Prostate gland (tissue), 2 donors: ENCODE measurements around the gene GALNT14. TPM values are rescaled to one million over a fixed set of nuclear protein-coding genes. Genes with fewer than 3 reads are reported as not detected.

Source experiments
- DNase-seq: peaks from one replicate; pipeline ENCODE4 v3.0.0-alpha.2; 2019; ENCODE audit warnings: low spot score
- H3K27ac ChIP-seq, 2 donors: fragments of 200-600 bp; sonication (generic); 2 replicates each; pipeline ENCODE4 v1.5.1; 2017 to 2019
- H3K27me3 ChIP-seq: fragments of 200-600 bp; sonication (generic); replicated peaks from 2 replicates; pipeline ENCODE4 v1.5.1; 2019; ENCODE audit not compliant: insufficient read depth
- H3K36me3 ChIP-seq, 2 donors: fragments of 200-600 bp; sonication (generic); 1 replicate in 1 of 2; 2 replicates in 1 of 2; pipeline versions ENCODE4 v1.5.1 to v1.8.1; 2017 to 2019
- H3K4me1 ChIP-seq: fragments of 200-600 bp; sonication (generic); replicated peaks from 2 replicates; pipeline ENCODE4 v1.5.1; 2019
- H3K4me3 ChIP-seq, 2 donors: fragments of 200-600 bp; sonication (generic); 2 replicates each; pipeline ENCODE4 v1.5.1; 2017 to 2019
- H3K9me3 ChIP-seq: fragments of 200-600 bp; sonication (generic); 2 replicates; pipeline ENCODE4 v1.5.1; 2017
- CTCF ChIP-seq, 4 experiments: fragments of 200-600 bp in 2 of 4; fragments of 450-650 bp in 2 of 4; sonication (generic) in 2 of 4; IDR thresholded peaks; 1 replicate in 3 of 4; 2 replicates in 1 of 4; pipeline ENCODE4 v1.5.1; 2016 to 2019; ENCODE audit warnings: antibody characterized with exemption in 4 of 4, mild to moderate bottlenecking in 2 of 4, moderate library complexity in 2 of 4
- POLR2A ChIP-seq: fragments of 450-650 bp; IDR thresholded peaks from one replicate; pipeline ENCODE4 v1.6.1; 2016; ENCODE audit warnings: antibody characterized with exemption, mild to moderate bottlenecking
- POLR2AphosphoS5 ChIP-seq: sonication (generic); formaldehyde crosslinking; IDR thresholded peaks from one replicate; pipeline ENCODE4 v1.6.1; 2017; ENCODE audit warnings: antibody characterized with exemption
- WGBS: methylation state at CpG from one replicate; pipeline ENCODE4 v1.1.5; 2018; 5-methylcytosine and 5-hydroxymethylcytosine counted together
- intact Hi-C: fragments of 100-400 bp; cut with DNase I; formaldehyde crosslinking; loops from one replicate; pipeline ENCODE4 v1.14.2; 2022
- total RNA-seq, 2 donors: library from RNA; depleted of rRNA; stranded (reverse); fragments of >200 nt; gene quantifications; one replicate each; pipeline ENCODE4 v1.1.0, GENCODE V29; 2016

The GALNT14 gene
- total RNA-seq, 2 donors from 2014 or later: 0.59 to 15.5 TPM

DNA sequence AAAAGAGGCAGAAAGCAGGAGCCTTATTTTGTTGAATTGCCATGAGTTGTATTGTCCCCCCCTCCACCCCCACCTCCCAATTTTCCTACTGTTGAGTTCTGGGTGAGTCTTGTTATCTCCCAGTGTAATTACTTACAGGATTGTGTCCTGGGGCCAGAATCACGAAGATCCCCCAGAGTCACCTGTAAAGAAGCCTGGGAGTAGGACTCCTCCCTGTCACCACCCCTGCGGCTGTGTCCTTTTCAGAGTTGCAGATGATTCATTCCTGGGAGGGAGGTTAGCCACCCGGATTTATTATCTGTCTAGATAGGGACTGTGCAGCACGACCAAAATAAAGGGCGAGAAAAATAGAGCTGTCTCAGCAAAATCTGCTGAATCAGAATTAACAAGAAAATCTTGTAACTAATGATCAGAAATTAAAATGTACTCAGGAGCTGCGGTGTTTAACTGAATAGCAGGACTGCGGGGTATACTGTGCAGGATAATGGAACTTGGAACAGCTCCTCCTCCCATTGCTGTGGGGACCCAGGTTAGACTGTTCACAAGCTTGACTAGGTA, 249.3 kb downstream of the GALNT14 start:
- 61% methylated on average over 7 of the region's 7 CpGs for WGBS
- no peaks in the 10 kb centered on the region for H3K4me1 ChIP-seq
- H3K27ac ChIP-seq: no peak overlapping the region
- no peak for TF ChIP-seq CTCF (IDR thresholded peaks at IDR 0.05)
- TF ChIP-seq POLR2A: no peak
- no peak for TF ChIP-seq POLR2AphosphoS5
- intact Hi-C loops: no loop called here
- no peak for DNase-seq
- H3K9me3 ChIP-seq: no peaks in the 10 kb centered on the region
- no peak overlapping the region for H3K4me3 ChIP-seq
- H3K27me3 ChIP-seq: no peaks in the 10 kb centered on the region
- H3K36me3 ChIP-seq: no peaks in the 10 kb centered on the region

DNA sequence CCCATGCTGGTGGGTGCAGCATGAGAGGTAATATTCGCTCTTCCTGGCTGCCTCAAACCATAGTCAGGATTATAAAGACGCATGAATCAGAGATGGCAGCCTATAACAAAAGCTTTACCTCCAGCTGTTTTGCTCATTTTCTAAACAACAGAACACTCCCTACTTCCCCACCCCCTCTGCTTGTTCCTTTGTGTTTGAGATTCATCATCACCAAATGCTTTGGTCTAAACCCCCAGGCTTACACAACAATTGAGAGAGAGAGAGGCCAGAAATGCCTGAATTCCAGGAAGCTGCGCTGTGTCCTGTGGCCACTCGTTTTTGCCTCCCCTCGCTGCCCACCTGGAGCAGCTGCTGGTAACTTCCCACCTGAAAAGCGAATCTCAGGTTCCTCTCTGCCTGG, 252.2 kb downstream of the GALNT14 start:
- no peak for TF ChIP-seq POLR2AphosphoS5
- no peak for TF ChIP-seq CTCF (IDR thresholded peaks at IDR 0.05)
- no peak for TF ChIP-seq POLR2A
- no peak for DNase-seq
- H3K27ac ChIP-seq: no peak overlapping the region
- no peaks in the 10 kb centered on the region for H3K9me3 ChIP-seq
- H3K27me3 ChIP-seq: no peaks in the 10 kb centered on the region
- no peak overlapping the region for H3K4me3 ChIP-seq
- intact Hi-C loops: no loop called here
- WGBS: 68% methylated on average over 6 of the region's 6 CpGs
- no peaks in the 10 kb centered on the region for H3K4me1 ChIP-seq
- H3K36me3 ChIP-seq: no peaks in the 10 kb centered on the region

DNA sequence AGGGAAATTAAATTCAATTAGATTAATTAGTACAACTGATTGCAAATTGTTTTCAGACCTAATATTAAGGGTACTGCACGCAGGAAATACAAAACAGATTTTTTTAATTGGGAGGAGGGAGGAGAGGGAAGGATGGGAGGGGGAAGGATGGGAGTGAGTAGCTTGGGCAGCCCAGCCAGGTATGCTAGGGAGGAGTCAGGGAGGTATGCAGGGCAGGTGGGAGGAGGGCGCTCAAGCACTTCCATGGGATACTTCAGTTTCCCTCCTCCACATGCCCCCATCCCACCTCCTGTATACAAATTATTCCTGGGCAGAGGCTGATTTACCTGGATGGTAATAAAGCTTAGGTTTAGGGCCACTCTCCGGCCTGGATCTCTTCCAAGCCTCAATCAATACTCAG, 254.4 kb downstream of the GALNT14 start:
- Histone ChIP-seq H3K4me3 (no peak overlapping the region), H3K27ac (no peak overlapping the region), H3K36me3 (no peaks in the 10 kb centered on the region), H3K27me3 (no peaks in the 10 kb centered on the region), H3K9me3 (no peaks in the 10 kb centered on the region), H3K4me1 (no peaks in the 10 kb centered on the region)
- TF ChIP-seq POLR2AphosphoS5: no peak
- no peak for TF ChIP-seq CTCF (IDR thresholded peaks at IDR 0.05)
- no peak for TF ChIP-seq POLR2A
- 79% methylated on average over 3 of the region's 3 CpGs for WGBS
- intact Hi-C loops: no loop called here
- DNase-seq: no peak

- intact Hi-C loops: no loop called here
- 96% methylated on average over 4 of the region's 4 CpGs for WGBS
- Histone ChIP-seq H3K9me3 (no peaks in the 10 kb centered on the region), H3K27me3 (no peaks in the 10 kb centered on the region), H3K36me3 (no peaks in the 10 kb centered on the region), H3K4me3 (no peak overlapping the region), H3K27ac (no peak overlapping the region), H3K4me1 (no peaks in the 10 kb centered on the region)
- TF ChIP-seq CTCF (IDR thresholded peaks at IDR 0.05): no peak
- no peak for TF ChIP-seq POLR2A
- no peak for TF ChIP-seq POLR2AphosphoS5
- DNase-seq: no peak
Observed at GRCh38 chr2:30883184-30883583, 255.1 kb downstream of the GALNT14 start.

DNA sequence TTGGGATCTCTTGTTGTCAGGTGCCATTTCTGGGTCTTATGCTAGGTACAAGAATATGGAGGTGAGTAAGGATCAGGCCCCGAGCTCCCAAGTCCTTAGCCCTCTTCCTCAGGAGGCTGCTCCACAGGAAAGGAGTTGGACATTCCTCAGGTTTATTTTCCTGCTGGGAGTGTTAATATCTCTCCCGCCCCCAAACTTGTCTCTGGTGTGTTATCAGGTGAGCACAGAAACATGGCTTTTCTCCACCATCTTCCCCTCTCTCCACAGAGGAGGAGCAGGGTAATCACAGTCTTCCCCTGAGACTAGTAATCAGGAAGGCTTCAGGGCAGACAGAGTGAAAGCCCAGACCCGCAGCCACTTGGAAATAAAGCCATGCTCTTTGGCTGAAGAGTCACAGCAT, 257.7 kb downstream of the GALNT14 start:
- no peak overlapping the region for H3K4me3 ChIP-seq
- no peaks in the 10 kb centered on the region for H3K36me3 ChIP-seq
- TF ChIP-seq POLR2A: no peak
- no peak for TF ChIP-seq CTCF (IDR thresholded peaks at IDR 0.05)
- TF ChIP-seq POLR2AphosphoS5: no peak
- H3K27me3 ChIP-seq: no peaks in the 10 kb centered on the region
- 74% methylated on average over 3 of the region's 3 CpGs for WGBS
- H3K27ac ChIP-seq: no peak overlapping the region
- no peaks in the 10 kb centered on the region for H3K4me1 ChIP-seq
- no peak for DNase-seq
- H3K9me3 ChIP-seq: no peaks in the 10 kb centered on the region
- intact Hi-C loops: no loop called here
